ENCODE measurements around the gene CNTNAP4. TPM values are rescaled to one million over a fixed set of nuclear protein-coding genes. Genes with fewer than 3 reads are reported as not detected.

The CNTNAP4 gene
- total RNA-seq, 3 donors from 2014 or later: not detected

- Histone ChIP-seq H3K4me3 (no peak overlapping the region), H3K36me3 (no peaks in the 10 kb centered on the region), H3K9me3 (no peaks in the 10 kb centered on the region), H3K4me1 (no peaks in the 10 kb centered on the region), H3K27ac (no peak overlapping the region), H3K27me3 (no peaks in the 10 kb centered on the region)
- intact Hi-C loops (cut with DNase I; ENCODE audit: low total_unique reads): no loop called here
- no peak for DNase-seq (ENCODE audit: low spot score in 2 of 2)
- no peak for TF ChIP-seq CTCF (IDR thresholded peaks at IDR 0.05)
- TF ChIP-seq POLR2A (IDR thresholded peaks at IDR 0.05): no peak
- no peak for TF ChIP-seq POLR2AphosphoS5 (IDR thresholded peaks at IDR 0.05)
These were observed 20.7 kb downstream of the CNTNAP4 start for GRCh38 chr16:76297941-76298340.

- no peak overlapping the region for H3K4me3 ChIP-seq
- DNase-seq (ENCODE audit: low spot score in 2 of 2): no peak
- H3K27ac ChIP-seq: no peak overlapping the region
- intact Hi-C loops (cut with DNase I; ENCODE audit: low total_unique reads): no loop called here
- H3K4me1 ChIP-seq: no peaks in the 10 kb centered on the region
- TF ChIP-seq POLR2A (IDR thresholded peaks at IDR 0.05) (no peak), POLR2AphosphoS5 (IDR thresholded peaks at IDR 0.05) (no peak), CTCF (IDR thresholded peaks at IDR 0.05) (no peak)
- no peaks in the 10 kb centered on the region for H3K36me3 ChIP-seq
- no peaks in the 10 kb centered on the region for H3K27me3 ChIP-seq
- H3K9me3 ChIP-seq: no peaks in the 10 kb centered on the region
These were observed 26.6 kb downstream of the CNTNAP4 start for GRCh38 chr16:76303637-76304314.

- intact Hi-C loops (cut with DNase I; ENCODE audit: low total_unique reads): no loop called here
- TF ChIP-seq POLR2AphosphoS5 (IDR thresholded peaks at IDR 0.05) (no peak), POLR2A (IDR thresholded peaks at IDR 0.05) (no peak), CTCF (IDR thresholded peaks at IDR 0.05) (no peak)
- no peaks in the 10 kb centered on the region for H3K36me3 ChIP-seq
These were observed 32.6 kb downstream of the CNTNAP4 start for GRCh38 chr16:76309639-76310335.

GRCh38 chr16:76311260-76311659, 34.1 kb downstream of the CNTNAP4 start:
- Histone ChIP-seq H3K27me3 (no peaks in the 10 kb centered on the region), H3K27ac (no peak overlapping the region), H3K4me3 (no peak overlapping the region), H3K4me1 (no peaks in the 10 kb centered on the region), H3K9me3 (no peaks in the 10 kb centered on the region), H3K36me3 (no peaks in the 10 kb centered on the region)
- intact Hi-C loops (cut with DNase I; ENCODE audit: low total_unique reads): no loop called here
- TF ChIP-seq POLR2AphosphoS5 (IDR thresholded peaks at IDR 0.05) (no peak), CTCF (IDR thresholded peaks at IDR 0.05) (no peak), POLR2A (IDR thresholded peaks at IDR 0.05) (no peak)
- no peak for DNase-seq (ENCODE audit: low spot score in 2 of 2)

More at GRCh38 chr16:76309639-76310335, 32.6 kb downstream of the CNTNAP4 start:
- no peak for DNase-seq (ENCODE audit: low spot score in 2 of 2)
- H3K27ac ChIP-seq: no peak overlapping the region
- no peak overlapping the region for H3K4me3 ChIP-seq
- no peaks in the 10 kb centered on the region for H3K9me3 ChIP-seq
- no peaks in the 10 kb centered on the region for H3K4me1 ChIP-seq
- H3K27me3 ChIP-seq: no peaks in the 10 kb centered on the region

GRCh38 chr16:76318565-76318964, 41.4 kb downstream of the CNTNAP4 start:
- Histone ChIP-seq H3K27me3 (no peaks in the 10 kb centered on the region), H3K27ac (no peak overlapping the region), H3K36me3 (no peaks in the 10 kb centered on the region), H3K4me1 (no peaks in the 10 kb centered on the region), H3K9me3 (no peaks in the 10 kb centered on the region), H3K4me3 (no peak overlapping the region)
- TF ChIP-seq CTCF (IDR thresholded peaks at IDR 0.05) (no peak), POLR2AphosphoS5 (IDR thresholded peaks at IDR 0.05) (no peak), POLR2A (IDR thresholded peaks at IDR 0.05) (no peak)
- intact Hi-C loops (cut with DNase I; ENCODE audit: low total_unique reads): no loop called here
- no peak for DNase-seq (ENCODE audit: low spot score in 2 of 2)
